H1 (cell line): ENCODE measurements around the gene METTL18. TPM values are rescaled to one million over a fixed set of nuclear protein-coding genes. Genes with fewer than 3 reads are reported as not detected.

Experiments used
- CTCF ChIA-PET: fragments of 300-600 bp; sonication (Branson Sonifier 250); formaldehyde crosslinking; loops from one replicate; lab custom pipeline; 2021; ENCODE audit not compliant: partially characterized antibody; lab: Charles Lee
- POLR2A ChIA-PET: fragments of 300-600 bp; sonication (Branson Sonifier 250); formaldehyde crosslinking; loops from one replicate; lab custom pipeline; 2021; ENCODE audit warnings: inconsistent platforms; ENCODE audit not compliant: partially characterized antibody; lab: Charles Lee
- DNase-seq, 2 experiments: peaks; one replicate each; pipeline versions ENCODE4 v3.0.0 to v3.0.0-alpha.2; 2010 to 2022; ENCODE audit warnings: low spot score in 2 of 2, low read depth in 1 of 2, mixed read lengths in 1 of 2
- FAIRE-seq: peaks from 2 replicates; lab custom pipeline; 2011; peaks lifted over from hg19 to GRCh38; lab: Jason Lieb, UNC
- H2AFZ ChIP-seq: 2 replicates; pipeline ENCODE4 v1.8.1; 2012; ENCODE audit warnings: low read length, inconsistent platforms
- H2AK5ac ChIP-seq: 2 replicates; pipeline ENCODE4 v1.6.1; 2013; ENCODE audit warnings: low read depth, low read length
- H2BK120ac ChIP-seq: replicated peaks from 2 replicates; pipeline ENCODE3; 2013; ENCODE audit warnings: low read depth, low read length, inconsistent platforms
- H2BK12ac ChIP-seq: 2 replicates; pipeline ENCODE4 v1.6.1; 2013; ENCODE audit warnings: low read depth, low read length
- H2BK15ac ChIP-seq: 2 replicates; pipeline ENCODE4 v1.6.1; 2013; ENCODE audit warnings: low read length
- H2BK20ac ChIP-seq: 2 replicates; pipeline ENCODE4 v1.6.1; 2013; ENCODE audit warnings: low read length
- H2BK5ac ChIP-seq: 2 replicates; pipeline ENCODE4 v1.6.1; 2013; ENCODE audit warnings: low read depth, low read length
- H3K14ac ChIP-seq: 2 replicates; pipeline ENCODE4 v1.6.1; 2013; ENCODE audit warnings: inconsistent platforms; ENCODE audit not compliant: insufficient read length
- H3K18ac ChIP-seq: 2 replicates; pipeline ENCODE4 v1.6.1; 2013; ENCODE audit warnings: low read length; ENCODE audit errors: extremely low read depth
- H3K23ac ChIP-seq: 2 replicates; pipeline ENCODE4 v1.6.1; 2013; ENCODE audit warnings: inconsistent platforms; ENCODE audit not compliant: insufficient read length
- H3K23me2 ChIP-seq: 2 replicates; pipeline ENCODE4 v1.6.1; 2013; ENCODE audit warnings: low read depth, low read length
- H3K27ac ChIP-seq: 2 replicates; pipeline ENCODE4 v1.6.1; 2011; ENCODE audit warnings: low read depth, low read length, inconsistent platforms
- H3K27me3 ChIP-seq, 4 experiments: replicated peaks in 1 of 4; 1 replicate in 1 of 4; 2 replicates in 3 of 4; pipeline versions ENCODE4 v1.6.1 to v1.8.1; 2011 to 2013; ENCODE audit warnings: low read length in 3 of 4, mild to moderate bottlenecking in 3 of 4, inconsistent platforms in 2 of 4, mixed read lengths in 2 of 4, moderate library complexity in 1 of 4; ENCODE audit not compliant: control insufficient read depth in 3 of 4, insufficient read depth in 3 of 4; ENCODE audit errors: extremely low read depth in 1 of 4
- H3K36me3 ChIP-seq, 4 experiments: 2 replicates each; pipeline versions ENCODE4 v1.6.1 to v1.8.1; 2011 to 2013; ENCODE audit warnings: mild to moderate bottlenecking in 4 of 4, low read length in 3 of 4, moderate library complexity in 2 of 4, control low read depth in 1 of 4, inconsistent platforms in 1 of 4; ENCODE audit not compliant: insufficient read depth in 4 of 4, control insufficient read depth in 2 of 4
- H3K4ac ChIP-seq: replicated peaks from 2 replicates; pipeline ENCODE3; 2013; ENCODE audit warnings: low read length, low read depth, mixed read lengths, inconsistent platforms; ENCODE audit not compliant: insufficient read length
- H3K4me1 ChIP-seq, 4 experiments: replicated peaks in 1 of 4; 1 replicate in 1 of 4; 2 replicates in 3 of 4; pipeline versions ENCODE4 v1.6.1 to v1.8.1; 2011 to 2013; ENCODE audit warnings: low read length in 3 of 4, inconsistent platforms in 2 of 4, mixed read lengths in 1 of 4; ENCODE audit not compliant: insufficient read depth in 4 of 4, control insufficient read depth in 3 of 4
- H3K4me2 ChIP-seq, 2 experiments: 2 replicates each; pipeline versions ENCODE4 v1.6.1 to v1.8.1; 2011 to 2013; ENCODE audit warnings: low read depth in 2 of 2, low read length in 2 of 2, control low read depth in 1 of 2, inconsistent platforms in 1 of 2, mild to moderate bottlenecking in 1 of 2; ENCODE audit not compliant: insufficient read depth in 1 of 2
- H3K4me3 ChIP-seq, 4 experiments: fragments of 200-600, 300-600 bp in 1 of 4; sonication (generic), shearing (Covaris generic), sonication (Bioruptor Twin) in 1 of 4; 2 replicates each; pipeline versions ENCODE4 v1.5.1 to v1.8.1; 2011 to 2016; ENCODE audit warnings: low read length in 4 of 4, low read depth in 3 of 4, control low read depth in 2 of 4, inconsistent platforms in 2 of 4, mild to moderate bottlenecking in 2 of 4, mixed read lengths in 1 of 4, moderate library complexity in 1 of 4; ENCODE audit not compliant: insufficient read depth in 2 of 4; ENCODE audit errors: extremely low read depth in 1 of 4
- H3K56ac ChIP-seq: replicated peaks from 2 replicates; pipeline ENCODE3; 2013; ENCODE audit warnings: low read depth, mild to moderate bottlenecking, mixed read lengths, low read length, inconsistent platforms; ENCODE audit not compliant: insufficient read length
- H3K79me1 ChIP-seq: 2 replicates; pipeline ENCODE4 v1.6.1; 2013; ENCODE audit warnings: low read depth, low read length, control low read depth
- H3K79me2 ChIP-seq, 2 experiments: 2 replicates each; pipeline versions ENCODE4 v1.6.1 to v1.8.1; 2012 to 2013; ENCODE audit warnings: low read length in 2 of 2, mild to moderate bottlenecking in 2 of 2, inconsistent platforms in 1 of 2; ENCODE audit not compliant: insufficient read depth in 2 of 2, control insufficient read depth in 1 of 2
- H3K9ac ChIP-seq, 4 experiments: replicated peaks in 1 of 4; 1 replicate in 1 of 4; 2 replicates in 3 of 4; pipeline versions ENCODE4 v1.6.1 to v1.8.1; 2011 to 2013; ENCODE audit warnings: low read depth in 3 of 4, low read length in 3 of 4, control low read depth in 2 of 4, mild to moderate bottlenecking in 2 of 4, moderate library complexity in 2 of 4, inconsistent platforms in 1 of 4; ENCODE audit errors: extremely low read depth in 1 of 4
- H3K9me3 ChIP-seq, 2 experiments: 2 replicates each; pipeline versions ENCODE4 v1.6.1 to v1.8.1; 2012 to 2013; ENCODE audit warnings: mild to moderate bottlenecking in 2 of 2, moderate library complexity in 2 of 2, control low read depth in 1 of 2, inconsistent platforms in 1 of 2, low read depth in 1 of 2, low read length in 1 of 2, mixed read lengths in 1 of 2; ENCODE audit not compliant: insufficient read depth in 2 of 2
- H4K20me1 ChIP-seq, 2 experiments: replicated peaks in 1 of 2; 2 replicates each; pipeline versions ENCODE3 to v1.8.1; 2011 to 2013; ENCODE audit warnings: inconsistent platforms in 2 of 2, low read length in 2 of 2, mild to moderate bottlenecking in 1 of 2; ENCODE audit not compliant: insufficient read depth in 2 of 2, control insufficient read depth in 1 of 2
- H4K5ac ChIP-seq: 2 replicates; pipeline ENCODE4 v1.6.1; 2013; ENCODE audit warnings: low read length, low read depth, mixed read lengths, inconsistent platforms; ENCODE audit not compliant: insufficient read length
- H4K8ac ChIP-seq: 2 replicates; pipeline ENCODE4 v1.8.0; 2013; ENCODE audit warnings: mild to moderate bottlenecking, moderate library complexity, low read length, inconsistent platforms; ENCODE audit not compliant: insufficient read depth; ENCODE audit errors: extremely low read depth
- H4K91ac ChIP-seq: replicated peaks from 2 replicates; pipeline ENCODE3; 2013; ENCODE audit warnings: low read length, mixed read lengths, inconsistent platforms; ENCODE audit not compliant: insufficient read length
- CHD2 ChIP-seq: IDR thresholded peaks from 2 replicates; pipeline ENCODE4 v1.6.1; 2012; ENCODE audit warnings: low read length, improper control_type of control experiment
- CTBP2 ChIP-seq: IDR thresholded peaks from 2 replicates; pipeline ENCODE4 v1.7.0; 2011; ENCODE audit warnings: borderline replicate concordance, mild to moderate bottlenecking, moderate library complexity, mixed read lengths, low read length; ENCODE audit not compliant: insufficient read depth, insufficient read length
- EGR1 ChIP-seq: IDR thresholded peaks from 2 replicates; pipeline ENCODE4 v1.6.1; 2011; ENCODE audit warnings: low read depth, low read length, borderline replicate concordance
- FOSL1 ChIP-seq: IDR thresholded peaks from 2 replicates; pipeline ENCODE4 v1.6.1; 2011; ENCODE audit warnings: mild to moderate bottlenecking, low read depth, low read length, moderate library complexity; ENCODE audit not compliant: insufficient read depth
- GABPA ChIP-seq: IDR thresholded peaks from 2 replicates; pipeline ENCODE4 v1.6.1; 2011; ENCODE audit warnings: mild to moderate bottlenecking, low read length, moderate library complexity, borderline replicate concordance; ENCODE audit not compliant: insufficient read depth
- RXRA ChIP-seq: IDR thresholded peaks from 2 replicates; pipeline ENCODE4 v1.6.1; 2011; ENCODE audit warnings: low read depth, mild to moderate bottlenecking, low read length, moderate library complexity; ENCODE audit not compliant: insufficient read depth
- SIN3A ChIP-seq, 2 experiments: IDR thresholded peaks in 1 of 2; conservative IDR thresholded peaks in 1 of 2; 2 replicates each; pipeline ENCODE4 v1.6.1; 2011 to 2012; ENCODE audit warnings: low read length in 2 of 2, improper control_type of control experiment in 1 of 2, low read depth in 1 of 2, mild to moderate bottlenecking in 1 of 2
- SP4 ChIP-seq: IDR thresholded peaks from 2 replicates; pipeline ENCODE4 v1.6.1; 2012; ENCODE audit warnings: low read length, inconsistent platforms
- TCF12 ChIP-seq: IDR thresholded peaks from 2 replicates; pipeline ENCODE4 v1.6.1; 2011; ENCODE audit warnings: low read depth, mild to moderate bottlenecking, low read length
- USF2 ChIP-seq: IDR thresholded peaks from 2 replicates; pipeline ENCODE4 v1.6.1; 2011; ENCODE audit warnings: low read length, improper control_type of control experiment
- YY1 ChIP-seq: IDR thresholded peaks from 2 replicates; pipeline ENCODE4 v1.6.1; 2011; ENCODE audit warnings: low read depth, mild to moderate bottlenecking, low read length
- WGBS, 2 experiments: shearing (Covaris generic) in 1 of 2; methylation state at CpG; one replicate each; pipeline versions ENCODE4 v1.1.6 to v1.1.7; 2013 to 2015; ENCODE audit warnings: low lambda C conversion rate in 2 of 2, mixed read lengths in 2 of 2, inconsistent platforms in 1 of 2, low coverage in 1 of 2, missing lambda C conversion rate in 1 of 2; ENCODE audit not compliant: insufficient replicate concordance in 2 of 2, insufficient coverage in 1 of 2, insufficient read length in 1 of 2; ENCODE audit errors: extremely low coverage in 1 of 2, missing lambda C conversion rate in 1 of 2; 5-methylcytosine and 5-hydroxymethylcytosine counted together
- polyA plus RNA-seq, 7 experiments: library from polyadenylated mRNA; depleted of rRNA in 3 of 7; stranded (reverse) in 5 of 7; unstranded in 2 of 7; fragments of >200 nt in 5 of 7; fragments of 200-250 nt in 2 of 7; gene quantifications; 1 replicate in 5 of 7; 2 replicates in 1 of 7; 4 replicates in 1 of 7; pipeline versions ENCODE4 v1.2.1 to v1.2.3, GENCODE V29; 2011 to 2013; ENCODE audit warnings: missing spikeins in 2 of 7, mixed read lengths in 2 of 7
- total RNA-seq: library from RNA; stranded (reverse); fragmentation: NEBNext Ultra II Directional; extraction: Animal tissue kit (Norgen Biotek cat#: 25700); gene quantifications from 2 replicates; pipeline ENCODE4 v1.2.1, GENCODE V29; 2021

The METTL18 gene
- total and polyA plus RNA-seq, 2 of the 8 experiments (the other 6 are each of a cell fraction or from before 2014, with no cell fraction given), result 1.4 to 7.6 TPM

DNA sequence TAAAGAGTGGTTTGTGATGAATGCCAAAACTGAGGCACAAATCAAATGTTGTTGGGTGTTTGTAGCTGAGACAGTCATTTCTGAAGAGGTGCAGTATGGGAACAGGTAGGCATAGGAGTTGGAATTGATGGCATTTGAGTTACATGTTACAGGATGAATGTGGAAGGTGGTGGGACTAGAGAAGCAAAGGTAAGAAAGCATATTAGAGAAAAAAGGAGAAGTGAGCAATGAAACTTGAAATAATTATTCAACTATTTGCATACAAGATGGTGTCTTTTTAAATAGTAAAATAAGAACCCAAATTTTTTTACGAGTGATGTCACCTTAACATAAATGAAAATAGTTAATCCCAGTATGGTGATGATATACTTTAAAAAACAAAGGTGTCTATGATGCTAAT is 40.2 kb upstream of the METTL18 start:
- Histone ChIP-seq H2BK120ac (no peak overlapping the region), H4K20me1 (no peaks in the 10 kb centered on the region), H3K27ac (no peak overlapping the region), H2BK5ac (no peak overlapping the region), H3K4me3 (no peak overlapping the region)
- POLR2A ChIA-PET, result no interaction called here
- TF ChIP-seq CHD2 (no peak), TCF12 (no peak), CTBP2 (no peak), GABPA (no peak), SIN3A (conservative IDR thresholded peaks at IDR 0.05 in 1 of 2, IDR thresholded peaks at IDR 0.05 in 1 of 2; ENCODE audit: low read depth in 1 of 2, low read length in 2 of 2) (no peak), SP4 (no peak), FOSL1 (no peak), EGR1 (no peak), RXRA (no peak), YY1 (no peak), USF2 (no peak)
- TF ChIP-seq, all 59 proteins: peak for 0
- Histone ChIP-seq H2BK15ac (no peak overlapping the region), H3K9me3 (no peaks in the 10 kb centered on the region), H4K5ac (no peak overlapping the region), H3K4me2 (no peak overlapping the region), H3K23me2 (no peaks in the 10 kb centered on the region), H3K9ac (no peak overlapping the region), H2BK12ac (no peak overlapping the region), H2AFZ (no peak overlapping the region), H3K56ac (no peak overlapping the region), H2BK20ac (no peak overlapping the region), H3K4ac (no peak overlapping the region), H3K79me1 (no peaks in the 10 kb centered on the region), H3K27me3 (no peaks in the 10 kb centered on the region), H3K79me2 (no peaks in the 10 kb centered on the region; a peak in 1 of 4 replicates), H4K91ac (no peak overlapping the region), H3K14ac (no peak overlapping the region), H4K8ac (no peak overlapping the region), H3K4me1 (no peaks in the 10 kb centered on the region), H3K36me3 (peaks cover 4 to 82% (median 35%) of the 10 kb centered on the region in 4 experiments; a peak in 7 of 8 replicates), H3K18ac (no peak overlapping the region), H2AK5ac (no peak overlapping the region), H3K23ac (no peak overlapping the region)
- 100% methylated on average over 1 of the region's 1 CpG; no CpG with 5 or more reads in 1 of the 2 experiments for WGBS, 2 experiments
- FAIRE-seq, result no peak
- no peak for DNase-seq
- CTCF ChIA-PET, result no interaction called here
